B cell (primary cell): ENCODE data around the gene YEATS2. TPM values are rescaled to one million over a fixed set of nuclear protein-coding genes. Genes with fewer than 3 reads are reported as not detected.

ENCODE experiments used
- ATAC-seq: fragments of 200-7000 bp; cut with Tn5 transposase; one replicate; pipeline ENCODE4 v1.10.0; 2021; ENCODE audit warnings: low read depth, mild to moderate bottlenecking, moderate number of reproducible peaks, moderate library complexity
- CTCF ChIA-PET: fragments of 350-600 bp; sonication (Branson Sonifier 250); formaldehyde crosslinking; loops from one replicate; lab custom pipeline; 2021; ENCODE audit warnings: antibody characterized with exemption, inconsistent platforms; lab: Charles Lee
- POLR2A ChIA-PET: fragments of 350-600 bp; sonication (Branson Sonifier 250); formaldehyde crosslinking; loops from one replicate; lab custom pipeline; 2021; ENCODE audit warnings: antibody characterized with exemption; lab: Charles Lee
- DNase-seq: peaks from one replicate; pipeline ENCODE4 v3.0.0; 2013
- H2AFZ ChIP-seq: 2 replicates; pipeline ENCODE4 v1.6.1; 2012; ENCODE audit warnings: mild to moderate bottlenecking, low read depth, low read length; ENCODE audit not compliant: insufficient read depth, poor library complexity, severe bottlenecking
- H3K27ac ChIP-seq, 2 donors: 1 replicate in 1 of 2; 2 replicates in 1 of 2; pipeline ENCODE4 v1.5.1; 2012 to 2013; ENCODE audit warnings: low read length in 2 of 2, mild to moderate bottlenecking in 2 of 2, moderate library complexity in 1 of 2
- H3K27me3 ChIP-seq, 4 experiments: fragments of 200-600 bp in 1 of 4; sonication (generic) in 1 of 4; replicated peaks in 1 of 4; 1 replicate in 2 of 4; 2 replicates in 2 of 4; pipeline versions ENCODE4 v1.6.1 to v1.7.0; 2013 to 2016; ENCODE audit warnings: low read length in 3 of 4, mild to moderate bottlenecking in 2 of 4, mixed read lengths in 1 of 4, moderate library complexity in 1 of 4; ENCODE audit not compliant: insufficient read depth in 4 of 4, control insufficient read depth in 3 of 4; ENCODE audit errors: control extremely low read depth in 1 of 4
- H3K36me3 ChIP-seq, 2 experiments: replicated peaks in 1 of 2; 1 replicate in 1 of 2; 2 replicates in 1 of 2; pipeline versions ENCODE4 v1.6.1 to v1.7.1; 2013; ENCODE audit warnings: low read length in 1 of 2; ENCODE audit not compliant: insufficient read depth in 2 of 2, control insufficient read depth in 1 of 2; ENCODE audit errors: control extremely low read depth in 1 of 2, extremely low read depth in 1 of 2
- H3K4me1 ChIP-seq, 2 donors: fragments of 200-600 bp in 1 of 2; sonication (generic) in 1 of 2; 1 replicate in 1 of 2; 2 replicates in 1 of 2; pipeline versions ENCODE4 v1.5.1 to v1.6.1; 2013 to 2017; ENCODE audit warnings: low read length in 2 of 2; ENCODE audit not compliant: control insufficient read depth in 2 of 2, insufficient read depth in 2 of 2
- H3K4me2 ChIP-seq: replicated peaks from 2 replicates; pipeline ENCODE3; 2012; ENCODE audit warnings: mild to moderate bottlenecking, low read depth, low read length; ENCODE audit not compliant: poor library complexity, severe bottlenecking
- H3K4me3 ChIP-seq, 5 experiments: fragments of 200-600 bp in 1 of 5; sonication (generic) in 1 of 5; 1 replicate in 3 of 5; 2 replicates in 2 of 5; pipeline versions ENCODE4 v1.5.1 to v1.7.0; 2011 to 2016; ENCODE audit warnings: low read length in 4 of 5, mild to moderate bottlenecking in 4 of 5, low read depth in 2 of 5, control low read depth in 1 of 5, moderate library complexity in 1 of 5; ENCODE audit not compliant: insufficient read depth in 1 of 5; ENCODE audit errors: control extremely low read depth in 1 of 5, extremely low read depth in 1 of 5
- H3K79me2 ChIP-seq: fragments of 200-600 bp; sonication (generic); one replicate; pipeline ENCODE4 v1.6.0; 2016; ENCODE audit warnings: low read length; ENCODE audit not compliant: control insufficient read depth, insufficient read depth
- H3K9ac ChIP-seq: fragments of 200-600 bp; sonication (generic); 2 replicates; pipeline ENCODE4 v1.6.1; 2017; ENCODE audit warnings: mild to moderate bottlenecking, low read length, moderate library complexity
- H3K9me3 ChIP-seq, 3 donors: one replicate each; pipeline versions ENCODE4 v1.6.1 to v1.7.1; 2013; ENCODE audit warnings: low read length in 2 of 3; ENCODE audit not compliant: control insufficient read depth in 2 of 3, insufficient read depth in 1 of 3; ENCODE audit errors: control extremely low read depth in 1 of 3
- H4K20me1 ChIP-seq: 2 replicates; pipeline ENCODE4 v1.6.0; 2012; ENCODE audit warnings: mild to moderate bottlenecking, low read length; ENCODE audit not compliant: insufficient read depth, control insufficient read depth, poor library complexity, severe bottlenecking
- H3K27ac Mint-ChIP-seq: one replicate; pipeline ENCODE4 v1.8.0; 2021; ENCODE audit warnings: mixed read lengths
- H3K27me3 Mint-ChIP-seq: one replicate; pipeline ENCODE4 v1.8.0; 2021; ENCODE audit warnings: mixed read lengths
- H3K4me1 Mint-ChIP-seq: one replicate; pipeline ENCODE4 v1.8.0; 2021; ENCODE audit warnings: mixed read lengths
- H3K4me3 Mint-ChIP-seq: one replicate; pipeline ENCODE4 v1.8.0; 2021; ENCODE audit warnings: mixed read lengths
- H3K9me3 Mint-ChIP-seq: one replicate; pipeline ENCODE4 v1.8.0; 2022; ENCODE audit warnings: mixed read lengths; ENCODE audit not compliant: insufficient read depth
- CTCF ChIP-seq: fragments of 200-600 bp; IDR thresholded peaks from one replicate; pipeline ENCODE4 v1.8.0; 2022; ENCODE audit warnings: antibody characterized with exemption, mild to moderate bottlenecking
- EZH2 ChIP-seq: IDR thresholded peaks from 2 replicates; pipeline ENCODE4 v1.6.1; 2012; ENCODE audit warnings: borderline replicate concordance, low read depth, mild to moderate bottlenecking, moderate library complexity, low read length; ENCODE audit not compliant: insufficient read depth, poor library complexity, severe bottlenecking
- WGBS: methylation state at CpG from one replicate; pipeline ENCODE4 v1.1.5; 2013; ENCODE audit warnings: missing lambda C conversion rate; ENCODE audit not compliant: insufficient coverage; 5-methylcytosine and 5-hydroxymethylcytosine counted together
- intact Hi-C: fragments of 100-400 bp; cut with micrococcal nuclease; formaldehyde crosslinking; loops from one replicate; pipeline ENCODE4 v1.10.0; 2022
- polyA plus RNA-seq: library from polyadenylated mRNA; depleted of rRNA; stranded (reverse); fragments of >200 nt; gene quantifications from 2 replicates; pipeline ENCODE4 v1.2.3, GENCODE V29; 2012
- total RNA-seq, 2 donors: library from RNA; stranded (reverse); fragments of 120-200 nt in 1 of 2; gene quantifications; 1 replicate in 1 of 2; 2 replicates in 1 of 2; pipeline versions ENCODE4 v1.2.3 to v1.2.4, GENCODE V29; 2013 to 2022

Gene YEATS2
- total and polyA plus RNA-seq, 2 donors (not counting 1 experiment from before 2014, with no cell fraction given), result 21.8 to 26.7 TPM

- H3K4me2 ChIP-seq, result no peak overlapping the region
- Mint-ChIP-seq H3K9me3 (no peaks in the 10 kb centered on the region), H3K4me1 (no peaks in the 10 kb centered on the region), H3K27me3 (no peaks in the 10 kb centered on the region), H3K27ac (no peak overlapping the region), H3K4me3 (no peak overlapping the region)
- no peak overlapping the region for H3K9ac ChIP-seq
- no peaks in the 10 kb centered on the region for H3K9me3 ChIP-seq
- no peak overlapping the region for H3K27ac ChIP-seq
- no peak for TF ChIP-seq CTCF
- TF ChIP-seq EZH2, result no peak
- H3K4me3 ChIP-seq, result no peak overlapping the region
- no peaks in the 10 kb centered on the region for H4K20me1 ChIP-seq
- ATAC-seq (no peak), DNase-seq (no peak)
- intact Hi-C loops, result no loop called here
- WGBS, result no CpG with 5 or more reads among the region's 3 CpGs
- no peak overlapping the region for H2AFZ ChIP-seq
- ChIA-PET CTCF (interaction anchor here (0.5 kb wide), 1 partner anchor 209 kb away, joined by 4 read pairs; no protein-coding TSS in a partner anchor), POLR2A (no interaction called here)
- no peaks in the 10 kb centered on the region for H3K4me1 ChIP-seq
- H3K36me3 ChIP-seq, result peaks cover 3 to 5% of the 10 kb centered on the region in 2 experiments
- H3K27me3 ChIP-seq, result no peaks in the 10 kb centered on the region
- no peaks in the 10 kb centered on the region for H3K79me2 ChIP-seq
Measured at GRCh38 chr3:183680061-183680460, 17.5 kb upstream of the YEATS2 start.

- WGBS, result 80% methylated on average over 1 of the region's 6 CpGs
- H3K4me2 ChIP-seq, result no peak overlapping the region
- no peak overlapping the region for H3K27ac ChIP-seq
- Mint-ChIP-seq H3K9me3 (no peaks in the 10 kb centered on the region), H3K4me1 (no peaks in the 10 kb centered on the region), H3K27ac (no peak overlapping the region), H3K27me3 (no peaks in the 10 kb centered on the region), H3K4me3 (no peak overlapping the region)
- DNase-seq, result no peak
- TF ChIP-seq EZH2 (no peak), CTCF (no peak)
- POLR2A ChIA-PET, result interaction anchor here (0.7 kb wide), 1 partner anchor 22 kb away, joined by 5 read pairs; no protein-coding TSS in a partner anchor
- no peak for ATAC-seq
- no peaks in the 10 kb centered on the region for H3K9me3 ChIP-seq
- no peaks in the 10 kb centered on the region for H4K20me1 ChIP-seq
- H3K4me1 ChIP-seq, result no peaks in the 10 kb centered on the region
- no peak overlapping the region for H2AFZ ChIP-seq
- H3K27me3 ChIP-seq, result no peaks in the 10 kb centered on the region
- CTCF ChIA-PET, result no interaction called here
- no peaks in the 10 kb centered on the region for H3K36me3 ChIP-seq
- no peaks in the 10 kb centered on the region for H3K79me2 ChIP-seq
- intact Hi-C loops, result no loop called here
- no peak overlapping the region for H3K9ac ChIP-seq
- H3K4me3 ChIP-seq, result no peak overlapping the region
Measured at GRCh38 chr3:183687705-183688104, 9.9 kb upstream of the YEATS2 start.
